Epithelial cell of esophagus (primary cell): ENCODE measurements around the gene GPD1.
A peak's percentile ranks its signal among the peaks of the same experiment; 100 is the strongest.

Experiments used
- DNase-seq: peaks from one replicate; pipeline ENCODE4 v3.0.0; 2010; ENCODE audit warnings: low read depth
- H3K4me3 ChIP-seq: 2 replicates; pipeline ENCODE4 v1.5.1; 2011; ENCODE audit warnings: mild to moderate bottlenecking, low read length, control low read depth
- CTCF ChIP-seq: IDR thresholded peaks from 2 replicates; pipeline ENCODE4 v1.5.1; 2011; ENCODE audit warnings: low read depth, mild to moderate bottlenecking, low read length, control low read depth, inconsistent platforms; ENCODE audit not compliant: insufficient read depth; ENCODE audit errors: missing control alignments

The GPD1 gene

GRCh38 chr12:50111693-50112455, 8.1 kb downstream of the GPD1 start, which contains the start of gene COX14:
COX14 (plus strand) TSS chr12:50112236; CDS start chr12:50120044, 7,808 bp downstream.
- DNase-seq: peak; percentile 100
- peak within 1 kb of the TSS; percentile 92 for H3K4me3 ChIP-seq
- peak; percentile 91 for TF ChIP-seq CTCF

- no peak for DNase-seq
- H3K4me3 ChIP-seq: peak overlapping the region; percentile 92
- no peak for TF ChIP-seq CTCF
These were observed 8.8 kb downstream of the GPD1 start for GRCh38 chr12:50112456-50113218.

GRCh38 chr12:50117057-50117622, 13.3 kb downstream of the GPD1 start:
- no peak for TF ChIP-seq CTCF
- DNase-seq: no peak
- no peak overlapping the region for H3K4me3 ChIP-seq

GRCh38 chr12:50119387-50119786, 15.6 kb downstream of the GPD1 start:
- no peak for TF ChIP-seq CTCF

GRCh38 chr12:50120521-50120920, 16.7 kb downstream of the GPD1 start:
- DNase-seq: no peak
- H3K4me3 ChIP-seq: no peak overlapping the region
- no peak for TF ChIP-seq CTCF

More at GRCh38 chr12:50119387-50119786, 15.6 kb downstream of the GPD1 start:
- H3K4me3 ChIP-seq: no peak overlapping the region
- no peak for DNase-seq

- DNase-seq: no peak
- TF ChIP-seq CTCF: no peak
- no peak overlapping the region for H3K4me3 ChIP-seq
These were observed 17.1 kb downstream of the GPD1 start for GRCh38 chr12:50120953-50121352.
